OCI-LY7 (cell line): ENCODE measurements around the gene ZBTB16. TPM values are rescaled to one million over a fixed set of nuclear protein-coding genes. Genes with fewer than 3 reads are reported as not detected.

Experiments
- BruUV-seq: library from RNA; stranded (reverse); fragments of 400-500 nt; replicated peaks from 2 replicates; lab custom pipeline; 2021; lab: Mats Ljungman, UMichigan
- CTCF ChIA-PET: fragments of 300-600 bp; sonication (Branson Sonifier 250); formaldehyde crosslinking; loops from one replicate; lab custom pipeline; 2022; ENCODE audit warnings: antibody characterized with exemption; ENCODE audit not compliant: unreplicated experiment; lab: Charles Lee
- POLR2A ChIA-PET: fragments of 300-600 bp; sonication (Branson Sonifier 250); formaldehyde crosslinking; loops from one replicate; lab custom pipeline; 2022; ENCODE audit warnings: antibody characterized with exemption; lab: Charles Lee
- DNase-seq: peaks from one replicate; pipeline ENCODE4 v3.0.0-alpha.2; 2015; ENCODE audit warnings: low spot score
- H2AFZ ChIP-seq: fragments of 200-600 bp; sonication (generic), shearing (Covaris generic); 2 replicates; pipeline ENCODE4 v1.6.1; 2014; ENCODE audit warnings: mild to moderate bottlenecking, antibody characterized with exemption, low read length, moderate library complexity
- H3K27ac ChIP-seq: fragments of 200-600 bp; sonication (generic); 2 replicates; pipeline ENCODE4 v1.5.1; 2014; ENCODE audit warnings: mixed run types, low read depth, mild to moderate bottlenecking, moderate library complexity, low read length, inconsistent platforms; ENCODE audit not compliant: poor library complexity, severe bottlenecking
- H3K36me3 ChIP-seq: fragments of 200-600 bp; sonication (generic); 2 replicates; pipeline ENCODE4 v1.6.1; 2014; ENCODE audit warnings: mild to moderate bottlenecking, antibody characterized with exemption, low read length, moderate library complexity, mixed read lengths; ENCODE audit not compliant: insufficient read depth
- H3K4me1 ChIP-seq: fragments of 200-600 bp; sonication (generic); 2 replicates; pipeline ENCODE4 v1.5.1; 2014; ENCODE audit warnings: mild to moderate bottlenecking, low read length; ENCODE audit not compliant: insufficient read depth, poor library complexity, severe bottlenecking
- H3K4me2 ChIP-seq: fragments of 200-600 bp; sonication (generic); 2 replicates; pipeline ENCODE4 v1.6.1; 2014; ENCODE audit warnings: mild to moderate bottlenecking, low read length
- H3K4me3 ChIP-seq: fragments of 200-600 bp; sonication (generic); 2 replicates; pipeline ENCODE4 v1.5.1; 2014; ENCODE audit warnings: mild to moderate bottlenecking, low read depth, low read length; ENCODE audit not compliant: poor library complexity, severe bottlenecking
- H3K79me2 ChIP-seq: fragments of 200-600 bp; sonication (generic); 2 replicates; pipeline ENCODE4 v1.6.1; 2016; ENCODE audit warnings: low read depth, mild to moderate bottlenecking, low read length, moderate library complexity, mixed read lengths; ENCODE audit not compliant: insufficient read depth
- H3K9me2 ChIP-seq: fragments of 200-600 bp; sonication (generic); 2 replicates; pipeline ENCODE4 v1.6.1; 2016; ENCODE audit warnings: mild to moderate bottlenecking, low read length, mixed read lengths; ENCODE audit not compliant: insufficient read depth
- H3K9me3 ChIP-seq: fragments of 200-600 bp; sonication (generic); 2 replicates; pipeline ENCODE4 v1.6.1; 2014; ENCODE audit warnings: mild to moderate bottlenecking, mixed run types, low read length, mixed read lengths
- H4K20me1 ChIP-seq: fragments of 200-600 bp; sonication (generic); 2 replicates; pipeline ENCODE4 v1.6.1; 2014; ENCODE audit warnings: mild to moderate bottlenecking, antibody characterized with exemption, low read length, moderate library complexity, mixed read lengths; ENCODE audit not compliant: insufficient read depth
- CTCF ChIP-seq: fragments of 200-600 bp; sonication (generic); conservative IDR thresholded peaks from 2 replicates; pipeline ENCODE4 v1.5.1; 2014; ENCODE audit warnings: mild to moderate bottlenecking, antibody characterized with exemption, low read length, moderate library complexity, mixed read lengths
- EZH2phosphoT487 ChIP-seq: fragments of 200-600 bp; sonication (generic); IDR thresholded peaks from 2 replicates; pipeline ENCODE4 v1.6.1; 2018; ENCODE audit warnings: low read depth, borderline replicate concordance, mild to moderate bottlenecking, mixed run types, antibody characterized with exemption, low read length, moderate library complexity, mixed read lengths
- intact Hi-C: fragments of 100-400 bp; cut with micrococcal nuclease; formaldehyde crosslinking; loops from one replicate; pipeline ENCODE4 v1.10.0; 2022; ENCODE audit not compliant: unreplicated experiment
- total RNA-seq, 2 experiments: library from RNA; depleted of rRNA in 1 of 2; stranded (reverse); fragments of >200 nt in 1 of 2; shearing (Covaris generic) in 1 of 2; gene quantifications; 2 replicates each; pipeline ENCODE4 v1.2.3, GENCODE V29; 2014 to 2022

ZBTB16 gene
- total RNA-seq, 2 experiments from 2014 or later, result not detected

GRCh38 chr11:114088836-114089235, 29.3 kb downstream of the ZBTB16 start:
- no peaks in the 10 kb centered on the region for H4K20me1 ChIP-seq
- no peak overlapping the region for H3K4me2 ChIP-seq
- CTCF ChIA-PET, result no interaction called here
- H3K9me2 ChIP-seq, result no peaks in the 10 kb centered on the region
- H3K36me3 ChIP-seq, result no peaks in the 10 kb centered on the region
- H3K9me3 ChIP-seq, result no peaks in the 10 kb centered on the region
- H3K4me1 ChIP-seq, result no peaks in the 10 kb centered on the region
- intact Hi-C loops, result no loop called here
- TF ChIP-seq CTCF (no peak), EZH2phosphoT487 (no peak)
- POLR2A ChIA-PET, result no interaction called here
- no peak overlapping the region for H3K4me3 ChIP-seq
- no peak overlapping the region for H3K27ac ChIP-seq
- no peaks in the 10 kb centered on the region for H3K79me2 ChIP-seq
- no TSS peak for BruUV-seq
- DNase-seq, result no peak
- no peak overlapping the region for H2AFZ ChIP-seq

- DNase-seq, result no peak
- BruUV-seq, result no TSS peak
- Histone ChIP-seq H3K9me2 (no peaks in the 10 kb centered on the region), H3K4me2 (no peak overlapping the region), H3K36me3 (no peaks in the 10 kb centered on the region), H3K9me3 (no peaks in the 10 kb centered on the region), H2AFZ (no peak overlapping the region), H3K79me2 (no peaks in the 10 kb centered on the region), H3K27ac (no peak overlapping the region), H4K20me1 (no peaks in the 10 kb centered on the region), H3K4me1 (no peaks in the 10 kb centered on the region), H3K4me3 (no peak overlapping the region)
- POLR2A ChIA-PET, result no interaction called here
- CTCF ChIA-PET, result interaction anchor here (0.6 kb wide), 1 partner anchor 91 kb away, joined by 3 read pairs; no protein-coding TSS in a partner anchor
- no peak for TF ChIP-seq EZH2phosphoT487
- no peak for TF ChIP-seq CTCF
- intact Hi-C loops, result no loop called here
Observed at GRCh38 chr11:114089748-114090147, 30.2 kb downstream of the ZBTB16 start.

GRCh38 chr11:114090225-114090910, 30.9 kb downstream of the ZBTB16 start:
- no peaks in the 10 kb centered on the region for H3K36me3 ChIP-seq
- H3K79me2 ChIP-seq, result no peaks in the 10 kb centered on the region
- no peak overlapping the region for H3K27ac ChIP-seq
- DNase-seq, result no peak
- no TSS peak for BruUV-seq
- no peaks in the 10 kb centered on the region for H3K9me3 ChIP-seq
- TF ChIP-seq EZH2phosphoT487, result no peak
- intact Hi-C loops, result no loop called here
- CTCF ChIA-PET, result no interaction called here
- no peaks in the 10 kb centered on the region for H3K9me2 ChIP-seq
- no peak overlapping the region for H3K4me3 ChIP-seq
- H4K20me1 ChIP-seq, result no peaks in the 10 kb centered on the region
- no peak overlapping the region for H2AFZ ChIP-seq
- no peak overlapping the region for H3K4me2 ChIP-seq
- H3K4me1 ChIP-seq, result no peaks in the 10 kb centered on the region
- POLR2A ChIA-PET, result interaction anchor here (0.6 kb wide), 1 partner anchor 594 kb away, joined by 4 read pairs; no protein-coding TSS in a partner anchor
